Stomach (tissue), 4 donors: Measurements from ENCODE around the gene RASSF5.

ENCODE experiments used
- POLR2A ChIP-seq, 4 donors: fragments of 450-650 bp; IDR thresholded peaks; one replicate each; pipeline ENCODE4 v1.6.1; 2016; ENCODE audit warnings: antibody characterized with exemption in 4 of 4, control low read depth in 2 of 4, mild to moderate bottlenecking in 1 of 4, moderate library complexity in 1 of 4
- TF ChIP-seq, protein P1 (sequence below), 7 experiments: fragments of 450-650 bp in 4 of 7; fragments of 200-600 bp in 3 of 7; sonication (generic) in 3 of 7; IDR thresholded peaks; one replicate each; pipeline ENCODE4 v1.5.1; 2016 to 2019; ENCODE audit warnings: antibody characterized with exemption in 7 of 7, control low read depth in 2 of 7, mild to moderate bottlenecking in 1 of 7

DNA sequence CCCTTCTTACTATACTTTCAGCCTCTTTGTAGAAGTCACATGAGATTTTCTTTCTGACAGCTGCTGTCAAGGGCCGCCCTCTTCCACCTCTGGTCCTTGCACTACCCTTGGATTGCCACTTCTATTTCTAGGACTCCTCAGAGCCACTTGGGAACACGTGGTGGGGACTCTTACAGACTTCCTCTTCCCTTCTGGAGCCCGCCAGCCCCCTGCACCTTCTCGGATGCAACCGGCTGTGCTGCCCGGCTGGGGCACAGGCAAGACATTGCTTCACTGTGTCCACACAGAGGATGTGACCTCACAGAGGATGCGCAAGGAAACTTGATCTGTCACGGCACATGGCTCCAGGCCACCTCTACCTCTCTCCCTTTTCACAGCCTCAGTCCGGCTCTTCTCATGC, 39.4 kb upstream of the RASSF5 start:
- no peak for TF ChIP-seq POLR2A (IDR thresholded peaks at IDR 0.05)
- TF ChIP-seq, protein P1, sequence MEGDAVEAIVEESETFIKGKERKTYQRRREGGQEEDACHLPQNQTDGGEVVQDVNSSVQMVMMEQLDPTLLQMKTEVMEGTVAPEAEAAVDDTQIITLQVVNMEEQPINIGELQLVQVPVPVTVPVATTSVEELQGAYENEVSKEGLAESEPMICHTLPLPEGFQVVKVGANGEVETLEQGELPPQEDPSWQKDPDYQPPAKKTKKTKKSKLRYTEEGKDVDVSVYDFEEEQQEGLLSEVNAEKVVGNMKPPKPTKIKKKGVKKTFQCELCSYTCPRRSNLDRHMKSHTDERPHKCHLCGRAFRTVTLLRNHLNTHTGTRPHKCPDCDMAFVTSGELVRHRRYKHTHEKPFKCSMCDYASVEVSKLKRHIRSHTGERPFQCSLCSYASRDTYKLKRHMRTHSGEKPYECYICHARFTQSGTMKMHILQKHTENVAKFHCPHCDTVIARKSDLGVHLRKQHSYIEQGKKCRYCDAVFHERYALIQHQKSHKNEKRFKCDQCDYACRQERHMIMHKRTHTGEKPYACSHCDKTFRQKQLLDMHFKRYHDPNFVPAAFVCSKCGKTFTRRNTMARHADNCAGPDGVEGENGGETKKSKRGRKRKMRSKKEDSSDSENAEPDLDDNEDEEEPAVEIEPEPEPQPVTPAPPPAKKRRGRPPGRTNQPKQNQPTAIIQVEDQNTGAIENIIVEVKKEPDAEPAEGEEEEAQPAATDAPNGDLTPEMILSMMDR (IDR thresholded peaks at IDR 0.05), result no peak
